ENCODE results near the gene MYO18A.

MYO18A gene

GRCh38 chr17:29042026-29042678, 138.0 kb downstream of the MYO18A start:
- ATAC-seq (replicated peaks) = no peak
- peaks cover 20 to 47% of the 10 kb centered on the region in 2 donors for H3K4me1 Mint-ChIP-seq
- peak overlapping the region; percentile 46 to 57 for H3K4me3 Mint-ChIP-seq
- no peak for DNase-seq
- peaks cover 8 to 10% of the 10 kb centered on the region in 2 donors for H3K27me3 Mint-ChIP-seq
- H3K9me3 Mint-ChIP-seq = no peaks in the 10 kb centered on the region
- H3K36me3 Mint-ChIP-seq = peaks cover 2 to 6% of the 10 kb centered on the region in 2 donors
- H3K27ac Mint-ChIP-seq = peak overlapping the region; percentile 81

GRCh38 chr17:29041571-29041970, 138.6 kb downstream of the MYO18A start:
- H3K9me3 Mint-ChIP-seq = no peaks in the 10 kb centered on the region
- no peak for DNase-seq
- no peak overlapping the region for H3K27ac Mint-ChIP-seq
- no peak overlapping the region for H3K4me3 Mint-ChIP-seq
- H3K4me1 Mint-ChIP-seq = peaks cover 20 to 45% of the 10 kb centered on the region in 2 donors
- peaks cover 2 to 6% of the 10 kb centered on the region in 2 donors for H3K36me3 Mint-ChIP-seq
- no peak for ATAC-seq (replicated peaks)
- peaks cover 8 to 9% of the 10 kb centered on the region in 2 donors for H3K27me3 Mint-ChIP-seq

GRCh38 chr17:29041091-29041490, 139.1 kb downstream of the MYO18A start:
- H3K36me3 Mint-ChIP-seq = peaks cover 0 to 5% of the 10 kb centered on the region in 2 donors
- no peak for ATAC-seq (replicated peaks)
- H3K9me3 Mint-ChIP-seq = no peaks in the 10 kb centered on the region
- H3K27me3 Mint-ChIP-seq = peaks cover 4 to 9% of the 10 kb centered on the region in 2 donors
- no peak for DNase-seq
- H3K4me3 Mint-ChIP-seq = no peak overlapping the region
- no peak overlapping the region for H3K27ac Mint-ChIP-seq
- peaks cover 19 to 41% of the 10 kb centered on the region in 2 donors for H3K4me1 Mint-ChIP-seq

GRCh38 chr17:29039764-29040598, 140.2 kb downstream of the MYO18A start:
- peaks cover 4 to 13% of the 10 kb centered on the region in 2 donors for H3K27me3 Mint-ChIP-seq
- H3K36me3 Mint-ChIP-seq = peaks cover 0 to 3% of the 10 kb centered on the region in 2 donors
- H3K4me3 Mint-ChIP-seq = no peak overlapping the region
- ATAC-seq (replicated peaks) = no peak
- no peak for DNase-seq
- H3K9me3 Mint-ChIP-seq = peaks cover 2 to 3% of the 10 kb centered on the region in 2 donors
- H3K27ac Mint-ChIP-seq = no peak overlapping the region
- H3K4me1 Mint-ChIP-seq = peaks cover 14 to 34% of the 10 kb centered on the region in 2 donors

GRCh38 chr17:29038085-29038795, 142.0 kb downstream of the MYO18A start:
- Mint-ChIP-seq H3K36me3 (peaks cover 6 to 8% of the 10 kb centered on the region in 2 donors), H3K27me3 (peaks cover 10 to 28% of the 10 kb centered on the region in 2 donors), H3K9me3 (peaks cover 7 to 8% of the 10 kb centered on the region in 2 donors), H3K27ac (no peak overlapping the region), H3K4me1 (peaks cover 9 to 22% of the 10 kb centered on the region in 2 donors), H3K4me3 (no peak overlapping the region)
- ATAC-seq (replicated peaks) (no peak), DNase-seq (no peak)

GRCh38 chr17:29037739-29038084, 142.5 kb downstream of the MYO18A start:
- peaks cover 5 to 17% of the 10 kb centered on the region in 2 donors for H3K4me1 Mint-ChIP-seq
- no peak overlapping the region for H3K4me3 Mint-ChIP-seq
- no peak for DNase-seq
- H3K9me3 Mint-ChIP-seq = peaks cover 7 to 8% of the 10 kb centered on the region in 2 donors
- no peak overlapping the region for H3K27ac Mint-ChIP-seq
- ATAC-seq (replicated peaks) = no peak
- H3K36me3 Mint-ChIP-seq = peaks cover 6 to 8% of the 10 kb centered on the region in 2 donors
- H3K27me3 Mint-ChIP-seq = peaks cover 13 to 32% of the 10 kb centered on the region in 2 donors

GRCh38 chr17:29036584-29036983, 143.6 kb downstream of the MYO18A start:
- H3K36me3 Mint-ChIP-seq = peaks cover 6 to 8% of the 10 kb centered on the region in 2 donors
- no peak overlapping the region for H3K4me3 Mint-ChIP-seq
- peaks cover 0 to 5% of the 10 kb centered on the region in 2 donors for H3K4me1 Mint-ChIP-seq
- DNase-seq (no peak), ATAC-seq (replicated peaks) (no peak)
- peaks cover 7 to 8% of the 10 kb centered on the region in 2 donors for H3K9me3 Mint-ChIP-seq
- no peak overlapping the region for H3K27ac Mint-ChIP-seq
- H3K27me3 Mint-ChIP-seq = peaks cover 24 to 43% of the 10 kb centered on the region in 2 donors

- no peak for ATAC-seq (replicated peaks)
- no peak for DNase-seq
- peaks cover 7 to 8% of the 10 kb centered on the region in 2 donors for H3K9me3 Mint-ChIP-seq
- H3K36me3 Mint-ChIP-seq = peaks cover 7 to 8% of the 10 kb centered on the region in 2 donors
- no peaks in the 10 kb centered on the region for H3K4me1 Mint-ChIP-seq
- H3K27me3 Mint-ChIP-seq = peaks cover 36 to 59% of the 10 kb centered on the region in 2 donors
- no peak overlapping the region for H3K27ac Mint-ChIP-seq
- H3K4me3 Mint-ChIP-seq = no peak overlapping the region
Observed at GRCh38 chr17:29034510-29034909, 145.7 kb downstream of the MYO18A start.

GRCh38 chr17:29032857-29033197, 147.4 kb downstream of the MYO18A start:
- Mint-ChIP-seq H3K4me3 (no peak overlapping the region), H3K4me1 (no peaks in the 10 kb centered on the region), H3K9me3 (peaks cover 7 to 8% of the 10 kb centered on the region in 2 donors), H3K27me3 (peaks cover 39 to 67% of the 10 kb centered on the region in 2 donors), H3K27ac (no peak overlapping the region), H3K36me3 (peaks cover 7 to 8% of the 10 kb centered on the region in 2 donors)
- ATAC-seq (replicated peaks) (no peak), DNase-seq (no peak)

- ATAC-seq (replicated peaks) (no peak), DNase-seq (no peak)
- no peak overlapping the region for H3K27ac Mint-ChIP-seq
- peaks cover 45 to 73% of the 10 kb centered on the region in 2 donors for H3K27me3 Mint-ChIP-seq
- no peak overlapping the region for H3K4me3 Mint-ChIP-seq
- no peaks in the 10 kb centered on the region for H3K4me1 Mint-ChIP-seq
- peaks cover 7 to 8% of the 10 kb centered on the region in 2 donors for H3K36me3 Mint-ChIP-seq
- peaks cover 7 to 8% of the 10 kb centered on the region in 2 donors for H3K9me3 Mint-ChIP-seq
Observed at GRCh38 chr17:29032013-29032856, 148.0 kb downstream of the MYO18A start.

- ATAC-seq (replicated peaks) (no peak), DNase-seq (no peak)
- H3K27ac Mint-ChIP-seq = no peak overlapping the region
- no peak overlapping the region for H3K4me3 Mint-ChIP-seq
- H3K4me1 Mint-ChIP-seq = no peaks in the 10 kb centered on the region
- H3K36me3 Mint-ChIP-seq = peaks cover 7 to 8% of the 10 kb centered on the region in 2 donors
- H3K9me3 Mint-ChIP-seq = peaks cover 7 to 8% of the 10 kb centered on the region in 2 donors
- H3K27me3 Mint-ChIP-seq = peaks cover 52 to 79% of the 10 kb centered on the region in 2 donors
Observed at GRCh38 chr17:29031488-29031887, 148.7 kb downstream of the MYO18A start.

- peaks cover 44 to 79% of the 10 kb centered on the region in 2 donors for H3K27me3 Mint-ChIP-seq
- no peak overlapping the region for H3K27ac Mint-ChIP-seq
- H3K4me3 Mint-ChIP-seq = no peak overlapping the region
- no peaks in the 10 kb centered on the region for H3K36me3 Mint-ChIP-seq
- H3K9me3 Mint-ChIP-seq = no peaks in the 10 kb centered on the region
- ATAC-seq (replicated peaks) (no peak), DNase-seq (no peak)
- H3K4me1 Mint-ChIP-seq = peaks cover 3 to 8% of the 10 kb centered on the region in 2 donors
Observed at GRCh38 chr17:29024316-29024952, 155.8 kb downstream of the MYO18A start.

GRCh38 chr17:29022074-29022473, 158.1 kb downstream of the MYO18A start:
- ATAC-seq (replicated peaks) (no peak), DNase-seq (no peak)
- peaks cover 11 to 18% of the 10 kb centered on the region in 2 donors for H3K4me1 Mint-ChIP-seq
- no peak overlapping the region for H3K27ac Mint-ChIP-seq
- no peak overlapping the region for H3K4me3 Mint-ChIP-seq
- peaks cover 49 to 86% of the 10 kb centered on the region in 2 donors for H3K27me3 Mint-ChIP-seq
- H3K36me3 Mint-ChIP-seq = no peaks in the 10 kb centered on the region
- H3K9me3 Mint-ChIP-seq = no peaks in the 10 kb centered on the region

Data from stimulated activated naive B cell treated with anti-CD40 and anti-IgM and Interleukin-4, amounts not matched to agents 10 μg/mL and 1 μg/mL and 100 μg/mL, for 72 hours (primary cell).